ENCODE data around the gene OR14A2. TPM values are rescaled to one million over a fixed set of nuclear protein-coding genes. Genes with fewer than 3 reads are reported as not detected.

Gene OR14A2
- total and polyA plus RNA-seq, 2 donors (not counting 1 experiment from before 2014, with no cell fraction given) = not detected

GRCh38 chr1:247741756-247742155, 6.2 kb downstream of the OR14A2 start:
- H3K9ac ChIP-seq (ENCODE audit: insufficient read depth, low read length) = no peak overlapping the region

GRCh38 chr1:247740721-247741120, 7.2 kb downstream of the OR14A2 start:
- H3K79me2 ChIP-seq (ENCODE audit: control insufficient read depth, insufficient read depth, low read length) = no peaks in the 10 kb centered on the region
- H3K27ac ChIP-seq (ENCODE audit: insufficient read depth, low read length) = no peak overlapping the region
- no peaks in the 10 kb centered on the region for H4K20me1 ChIP-seq (ENCODE audit: control insufficient read depth, extremely low read depth, insufficient read depth, low read length)
- H3K4me3 ChIP-seq (replicated peaks in 1 of 4; ENCODE audit: control extremely low read depth in 1 of 4, insufficient read depth in 1 of 4, low read depth in 3 of 4, low read length in 4 of 4) = no peak overlapping the region
- H3K4me2 ChIP-seq (ENCODE audit: extremely low read depth, insufficient read depth, low read length) = no peak overlapping the region
- TF ChIP-seq EZH2 (IDR thresholded peaks at IDR 0.05; ENCODE audit: low read length, missing control alignments) (no peak), CTCF (conservative IDR thresholded peaks at IDR 0.05 in 1 of 2, IDR thresholded peaks at IDR 0.05 in 1 of 2; ENCODE audit: low read depth in 1 of 2, low read length in 2 of 2) (no peak)
- no peak overlapping the region for H2AFZ ChIP-seq (ENCODE audit: low read length)
- no peaks in the 10 kb centered on the region for H3K9me3 ChIP-seq (ENCODE audit: control insufficient read depth, insufficient read depth, low read depth, low read length)
- DNase-seq (ENCODE audit: low read depth in 2 of 2) = peak in 1 of 2 donors; percentile 11
- no peaks in the 10 kb centered on the region for H3K36me3 ChIP-seq (ENCODE audit: control insufficient read depth, insufficient read depth, low read length)
- no peak overlapping the region for H3K9ac ChIP-seq (ENCODE audit: insufficient read depth, low read length)
- no peaks in the 10 kb centered on the region for H3K4me1 ChIP-seq (ENCODE audit: control insufficient read depth, extremely low read depth, insufficient read depth, low read length)
- H3K27me3 ChIP-seq (ENCODE audit: control insufficient read depth, insufficient read depth, low read length) = no peaks in the 10 kb centered on the region

More at GRCh38 chr1:247741756-247742155, 6.2 kb downstream of the OR14A2 start:
- no peaks in the 10 kb centered on the region for H3K36me3 ChIP-seq (ENCODE audit: control insufficient read depth, insufficient read depth, low read length)
- DNase-seq (ENCODE audit: low read depth in 2 of 2) = no peak
- H3K79me2 ChIP-seq (ENCODE audit: control insufficient read depth, insufficient read depth, low read length) = no peaks in the 10 kb centered on the region
- no peaks in the 10 kb centered on the region for H4K20me1 ChIP-seq (ENCODE audit: control insufficient read depth, extremely low read depth, insufficient read depth, low read length)
- H3K4me3 ChIP-seq (replicated peaks in 1 of 4; ENCODE audit: control extremely low read depth in 1 of 4, insufficient read depth in 1 of 4, low read depth in 3 of 4, low read length in 4 of 4) = no peak overlapping the region
- no peaks in the 10 kb centered on the region for H3K4me1 ChIP-seq (ENCODE audit: control insufficient read depth, extremely low read depth, insufficient read depth, low read length)
- H3K27ac ChIP-seq (ENCODE audit: insufficient read depth, low read length) = no peak overlapping the region
- no peak overlapping the region for H2AFZ ChIP-seq (ENCODE audit: low read length)
- no peak overlapping the region for H3K4me2 ChIP-seq (ENCODE audit: extremely low read depth, insufficient read depth, low read length)
- no peaks in the 10 kb centered on the region for H3K9me3 ChIP-seq (ENCODE audit: control insufficient read depth, insufficient read depth, low read depth, low read length)
- H3K27me3 ChIP-seq (ENCODE audit: control insufficient read depth, insufficient read depth, low read length) = no peaks in the 10 kb centered on the region
- TF ChIP-seq EZH2 (IDR thresholded peaks at IDR 0.05; ENCODE audit: low read length, missing control alignments) = no peak
- no peak for TF ChIP-seq CTCF (conservative IDR thresholded peaks at IDR 0.05 in 1 of 2, IDR thresholded peaks at IDR 0.05 in 1 of 2; ENCODE audit: low read depth in 1 of 2, low read length in 2 of 2)

GRCh38 chr1:247738315-247738714, 9.6 kb downstream of the OR14A2 start, which contains the start of gene OR14K1:
OR14K1 (plus strand) TSS chr1:247738615; CDS start chr1:247738615, 0 bp downstream.
- Histone ChIP-seq H4K20me1 (ENCODE audit: control insufficient read depth, extremely low read depth, insufficient read depth, low read length) (no peaks in the 10 kb centered on the region), H3K9ac (ENCODE audit: insufficient read depth, low read length) (no peak within 1 kb of the TSS), H3K27me3 (ENCODE audit: control insufficient read depth, insufficient read depth, low read length) (no peaks in the 10 kb centered on the region), H3K4me1 (ENCODE audit: control insufficient read depth, extremely low read depth, insufficient read depth, low read length) (no peaks in the 10 kb centered on the region), H3K36me3 (ENCODE audit: control insufficient read depth, insufficient read depth, low read length) (no peaks in the 10 kb centered on the region), H3K4me2 (ENCODE audit: extremely low read depth, insufficient read depth, low read length) (no peak within 1 kb of the TSS), H3K4me3 (replicated peaks in 1 of 4; ENCODE audit: control extremely low read depth in 1 of 4, insufficient read depth in 1 of 4, low read depth in 3 of 4, low read length in 4 of 4) (no peak within 1 kb of the TSS), H3K79me2 (ENCODE audit: control insufficient read depth, insufficient read depth, low read length) (no peaks in the 10 kb centered on the region), H2AFZ (ENCODE audit: low read length) (no peak within 1 kb of the TSS), H3K27ac (ENCODE audit: insufficient read depth, low read length) (no peak within 1 kb of the TSS), H3K9me3 (ENCODE audit: control insufficient read depth, insufficient read depth, low read depth, low read length) (no peaks in the 10 kb centered on the region)
- no peak for DNase-seq (ENCODE audit: low read depth in 2 of 2)
- TF ChIP-seq CTCF (conservative IDR thresholded peaks at IDR 0.05 in 1 of 2, IDR thresholded peaks at IDR 0.05 in 1 of 2; ENCODE audit: low read depth in 1 of 2, low read length in 2 of 2) = no peak
- no peak for TF ChIP-seq EZH2 (IDR thresholded peaks at IDR 0.05; ENCODE audit: low read length, missing control alignments)

Measured in fibroblast of lung (primary cell).